22Rv1 (cell line): ENCODE results near the gene PCBP1.
A peak's percentile ranks its signal among the peaks of the same experiment; 100 is the strongest.

Source experiments
- H3K27ac ChIP-seq: fragments of 450-650 bp; 2 replicates; pipeline ENCODE4 v1.5.1; 2017
- CTCF ChIP-seq: fragments of 450-650 bp; IDR thresholded peaks from 2 replicates; pipeline ENCODE4 v1.5.1; 2017; ENCODE audit warnings: mild to moderate bottlenecking
- ZFX ChIP-seq: fragments of 450-650 bp; IDR thresholded peaks from 2 replicates; pipeline ENCODE4 v1.6.1; 2017; ENCODE audit warnings: antibody characterized with exemption, borderline replicate concordance

Gene PCBP1

GRCh38 chr2:70062270-70062669, 25.0 kb upstream of the PCBP1 start:
- H3K27ac ChIP-seq, result no peak overlapping the region
- TF ChIP-seq CTCF, result no peak
- no peak for TF ChIP-seq ZFX

DNA sequence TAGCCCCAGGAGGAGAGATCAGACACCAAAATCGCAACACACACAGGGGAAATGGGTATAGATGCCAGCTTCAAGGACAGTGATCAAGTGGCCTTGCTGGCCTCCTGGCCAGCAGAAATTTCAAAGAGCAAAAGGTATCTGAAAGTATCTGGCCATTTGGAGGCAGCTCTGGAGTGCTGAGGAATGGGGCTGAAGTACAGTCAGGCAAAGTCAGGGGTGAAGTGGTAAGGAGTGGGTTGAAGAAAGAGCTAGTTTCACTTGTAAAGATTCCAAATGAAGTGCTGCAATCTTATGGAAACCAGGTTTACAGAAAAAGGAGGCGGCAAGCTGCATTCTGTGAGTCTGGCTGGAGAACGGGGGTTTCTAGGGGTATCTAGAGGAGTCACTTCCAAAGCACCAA, 19.2 kb upstream of the PCBP1 start:
- H3K27ac ChIP-seq, result no peak overlapping the region
- TF ChIP-seq ZFX (no peak), CTCF (no peak)

DNA sequence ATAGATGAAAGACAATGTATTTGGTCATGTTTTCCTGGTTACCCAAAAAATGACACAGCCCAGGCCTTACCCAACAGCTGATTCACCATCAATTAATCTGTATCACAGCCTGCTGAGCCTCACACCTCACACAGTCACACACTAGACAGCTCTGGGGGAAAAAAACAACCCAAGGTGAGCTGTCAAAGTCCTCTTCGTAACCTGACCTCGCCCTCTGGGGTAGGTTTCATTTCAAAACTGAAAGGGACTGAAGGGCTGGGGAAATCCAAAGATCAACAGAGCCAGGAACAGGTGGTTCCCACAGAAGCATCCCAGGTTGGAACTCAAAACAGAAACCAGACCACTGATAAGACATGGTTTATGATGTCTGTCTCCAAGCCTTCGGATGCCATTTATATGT, 18.2 kb upstream of the PCBP1 start:
- TF ChIP-seq ZFX (no peak), CTCF (no peak)
- no peak overlapping the region for H3K27ac ChIP-seq

DNA sequence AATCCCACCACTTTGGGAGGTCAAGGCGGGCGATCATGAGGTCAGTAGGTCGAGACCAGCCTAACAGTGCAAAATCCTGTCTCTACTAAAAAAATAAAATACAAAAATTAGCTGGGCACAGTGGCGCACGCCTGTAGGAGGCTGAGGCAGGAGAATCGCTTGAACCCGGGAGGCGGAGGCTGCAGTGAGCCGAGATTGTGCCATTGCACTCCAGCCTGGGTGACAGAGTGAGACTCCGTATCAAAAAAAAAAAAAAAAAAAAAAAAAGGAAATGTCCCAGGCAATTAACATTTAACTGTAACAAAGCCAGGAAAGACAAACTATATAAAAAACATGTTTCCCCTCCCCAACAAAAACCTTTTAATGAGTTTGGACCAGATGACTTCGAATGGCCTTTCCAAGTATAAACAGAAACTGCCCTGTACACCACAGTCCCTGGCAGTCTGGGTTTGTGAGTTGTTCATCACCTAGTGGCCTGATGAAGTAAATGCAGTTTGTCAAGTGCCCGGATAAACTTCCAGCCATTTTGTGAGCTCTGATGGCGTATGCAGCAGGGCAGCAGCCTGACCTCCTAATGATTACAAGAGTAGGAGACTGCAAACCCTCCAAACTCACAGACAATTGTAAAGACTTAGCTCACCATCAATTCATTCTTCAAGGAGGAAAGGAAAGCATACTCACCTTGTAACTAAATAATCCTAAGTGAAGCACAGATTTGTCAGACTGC, 16.6 kb upstream of the PCBP1 start:
- TF ChIP-seq ZFX (no peak), CTCF (peak; percentile 89)
- H3K27ac ChIP-seq, result peak overlapping the region; percentile 64

DNA sequence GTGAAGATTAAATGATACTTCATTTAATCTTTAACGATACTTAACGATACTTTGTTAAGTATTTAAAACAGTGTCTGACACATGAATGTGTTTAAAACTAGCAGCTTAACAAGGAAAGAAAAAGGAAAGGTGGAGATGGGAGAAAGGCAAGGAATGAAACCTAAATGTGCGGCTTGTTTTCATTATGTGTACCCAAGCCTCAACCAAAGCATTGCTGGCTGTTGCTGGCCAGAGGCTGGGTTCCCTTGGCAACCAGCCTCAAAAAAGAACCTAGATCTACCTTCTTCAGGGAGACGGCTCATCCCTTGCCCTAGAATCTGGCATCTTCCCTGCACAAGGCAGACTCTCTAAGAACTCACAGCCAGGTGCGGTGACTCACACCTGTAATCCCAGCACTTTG, 13.8 kb upstream of the PCBP1 start:
- TF ChIP-seq ZFX, result no peak
- no peak for TF ChIP-seq CTCF
- no peak overlapping the region for H3K27ac ChIP-seq

DNA sequence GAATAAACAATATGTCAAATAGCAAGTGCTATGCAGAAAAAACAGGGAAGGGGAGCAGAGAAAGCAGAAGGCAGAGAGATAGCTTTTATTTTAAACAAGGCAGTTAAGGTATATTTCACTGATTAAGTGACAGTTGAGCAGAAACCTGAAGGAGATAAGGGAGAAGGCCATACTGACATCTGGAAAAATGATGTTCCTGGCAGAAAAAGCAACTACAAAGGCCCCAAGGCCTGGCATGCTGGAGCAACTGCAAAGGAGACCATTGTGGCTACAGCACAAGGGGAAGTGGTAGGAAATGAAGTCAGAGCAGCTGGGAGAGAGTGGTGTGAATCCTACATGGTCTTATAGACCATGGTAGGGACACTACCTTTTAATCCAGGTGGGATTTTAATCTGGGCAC, 8.9 kb upstream of the PCBP1 start:
- TF ChIP-seq CTCF, result no peak
- TF ChIP-seq ZFX, result no peak
- H3K27ac ChIP-seq, result no peak overlapping the region

- no peak overlapping the region for H3K27ac ChIP-seq
- TF ChIP-seq ZFX (no peak), CTCF (no peak)
These were observed 6.6 kb upstream of the PCBP1 start for GRCh38 chr2:70080610-70081200.
